ENCODE results near the gene TMC2.
"Not testable (repeated sequence)": the region's sequence is repeated elsewhere in the genome, so short reads cannot be mapped to it uniquely, and the experiment has no call there.

TMC2 gene, protein sequence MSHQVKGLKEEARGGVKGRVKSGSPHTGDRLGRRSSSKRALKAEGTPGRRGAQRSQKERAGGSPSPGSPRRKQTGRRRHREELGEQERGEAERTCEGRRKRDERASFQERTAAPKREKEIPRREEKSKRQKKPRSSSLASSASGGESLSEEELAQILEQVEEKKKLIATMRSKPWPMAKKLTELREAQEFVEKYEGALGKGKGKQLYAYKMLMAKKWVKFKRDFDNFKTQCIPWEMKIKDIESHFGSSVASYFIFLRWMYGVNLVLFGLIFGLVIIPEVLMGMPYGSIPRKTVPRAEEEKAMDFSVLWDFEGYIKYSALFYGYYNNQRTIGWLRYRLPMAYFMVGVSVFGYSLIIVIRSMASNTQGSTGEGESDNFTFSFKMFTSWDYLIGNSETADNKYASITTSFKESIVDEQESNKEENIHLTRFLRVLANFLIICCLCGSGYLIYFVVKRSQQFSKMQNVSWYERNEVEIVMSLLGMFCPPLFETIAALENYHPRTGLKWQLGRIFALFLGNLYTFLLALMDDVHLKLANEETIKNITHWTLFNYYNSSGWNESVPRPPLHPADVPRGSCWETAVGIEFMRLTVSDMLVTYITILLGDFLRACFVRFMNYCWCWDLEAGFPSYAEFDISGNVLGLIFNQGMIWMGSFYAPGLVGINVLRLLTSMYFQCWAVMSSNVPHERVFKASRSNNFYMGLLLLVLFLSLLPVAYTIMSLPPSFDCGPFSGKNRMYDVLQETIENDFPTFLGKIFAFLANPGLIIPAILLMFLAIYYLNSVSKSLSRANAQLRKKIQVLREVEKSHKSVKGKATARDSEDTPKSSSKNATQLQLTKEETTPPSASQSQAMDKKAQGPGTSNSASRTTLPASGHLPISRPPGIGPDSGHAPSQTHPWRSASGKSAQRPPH

DNA sequence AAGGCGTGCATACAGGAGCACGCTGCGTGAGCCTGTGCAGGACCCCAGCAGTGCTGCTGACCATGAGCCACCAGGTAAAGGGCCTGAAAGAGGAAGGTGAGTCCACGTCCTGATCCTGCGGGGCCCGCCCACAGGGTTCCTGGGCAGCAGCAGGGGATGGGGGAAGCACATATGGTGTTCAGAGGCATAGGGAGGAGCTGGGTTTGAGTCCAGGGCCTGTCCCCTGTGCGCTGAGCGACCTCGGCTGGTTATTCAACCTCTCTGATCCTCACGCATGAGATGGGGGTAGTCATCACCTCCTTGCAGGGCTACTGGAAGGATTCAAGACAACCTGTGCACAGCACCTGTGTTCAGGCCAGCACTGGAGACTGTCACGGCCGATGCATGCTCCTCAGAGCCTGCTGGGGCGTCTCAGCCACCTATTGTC, at the start of gene TMC2:
Gene TMC2 (plus strand): TSS at position 14 of the 427 bp plus-strand sequence. CDS start 49 bp downstream, at position 63.
- in situ Hi-C loops (cut with MboI; ENCODE audit: low sequenced_read_pairs) = no loop called here

- in situ Hi-C loops (cut with MboI; ENCODE audit: low sequenced_read_pairs) = not testable (repeated sequence)
Measured at GRCh38 chr20:2502808-2503384, 33.5 kb upstream of the TMC2 start.

DNA sequence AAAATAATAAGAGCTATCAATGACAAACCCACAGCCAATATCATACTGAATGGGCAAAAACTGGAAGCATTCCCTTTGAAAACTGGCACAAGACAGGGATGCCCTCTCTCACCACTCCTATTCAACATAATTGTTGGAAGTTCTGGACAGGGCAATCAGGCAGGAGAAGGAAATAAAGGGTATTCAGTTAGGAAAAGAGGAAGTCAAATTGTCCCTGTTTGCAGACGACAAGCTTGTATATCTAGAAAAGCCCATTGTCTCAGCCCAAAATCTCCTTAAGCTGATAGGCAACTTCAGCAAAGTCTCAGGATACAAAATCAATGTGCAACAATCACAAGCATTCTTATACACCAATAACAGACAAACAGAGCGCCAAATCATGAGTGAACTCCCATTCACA, 31.6 kb upstream of the TMC2 start:
- in situ Hi-C loops (cut with MboI; ENCODE audit: low sequenced_read_pairs) = not testable (repeated sequence)

DNA sequence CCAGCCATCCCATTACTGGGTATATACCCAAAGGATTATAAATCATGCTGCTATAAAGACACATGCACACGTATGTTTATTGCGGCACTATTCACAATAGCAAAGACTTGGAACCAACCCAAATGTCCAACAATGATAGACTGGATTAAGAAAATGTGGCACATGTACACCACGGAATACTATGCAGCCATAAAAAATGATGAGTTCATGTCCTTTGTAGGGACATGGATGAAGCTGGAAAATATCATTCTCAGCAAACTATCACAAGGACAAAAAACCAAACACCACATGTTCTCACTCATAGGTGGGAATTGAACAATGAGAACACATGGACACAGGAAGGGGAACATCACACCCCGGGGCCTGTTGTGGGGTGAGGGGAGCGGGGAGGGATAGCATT, 29.9 kb upstream of the TMC2 start:
- in situ Hi-C loops (cut with MboI; ENCODE audit: low sequenced_read_pairs) = not testable (repeated sequence)

DNA sequence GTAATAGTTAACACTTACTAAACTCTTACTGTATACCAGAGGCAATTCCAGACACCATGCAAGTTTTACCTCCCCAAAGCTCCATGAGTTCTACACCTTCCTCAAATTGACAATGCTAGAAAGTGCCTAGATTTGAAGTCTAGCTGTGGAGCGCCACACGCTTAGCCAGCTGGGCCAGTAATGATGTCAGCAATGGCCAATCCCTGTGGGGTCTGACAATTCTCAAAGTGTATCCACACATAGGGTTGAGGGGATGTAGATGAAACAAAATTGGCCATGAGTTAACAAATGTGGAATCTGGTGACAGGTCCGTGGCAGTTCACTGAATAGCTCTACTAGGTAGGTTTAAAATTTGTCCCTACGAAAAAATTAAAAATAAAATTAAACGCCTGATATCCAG, 28.9 kb upstream of the TMC2 start:
- in situ Hi-C loops (cut with MboI; ENCODE audit: low sequenced_read_pairs) = no loop called here

GRCh38 chr20:2507875-2508630, 28.3 kb upstream of the TMC2 start:
- in situ Hi-C loops (cut with MboI; ENCODE audit: low sequenced_read_pairs) = no loop called here

DNA sequence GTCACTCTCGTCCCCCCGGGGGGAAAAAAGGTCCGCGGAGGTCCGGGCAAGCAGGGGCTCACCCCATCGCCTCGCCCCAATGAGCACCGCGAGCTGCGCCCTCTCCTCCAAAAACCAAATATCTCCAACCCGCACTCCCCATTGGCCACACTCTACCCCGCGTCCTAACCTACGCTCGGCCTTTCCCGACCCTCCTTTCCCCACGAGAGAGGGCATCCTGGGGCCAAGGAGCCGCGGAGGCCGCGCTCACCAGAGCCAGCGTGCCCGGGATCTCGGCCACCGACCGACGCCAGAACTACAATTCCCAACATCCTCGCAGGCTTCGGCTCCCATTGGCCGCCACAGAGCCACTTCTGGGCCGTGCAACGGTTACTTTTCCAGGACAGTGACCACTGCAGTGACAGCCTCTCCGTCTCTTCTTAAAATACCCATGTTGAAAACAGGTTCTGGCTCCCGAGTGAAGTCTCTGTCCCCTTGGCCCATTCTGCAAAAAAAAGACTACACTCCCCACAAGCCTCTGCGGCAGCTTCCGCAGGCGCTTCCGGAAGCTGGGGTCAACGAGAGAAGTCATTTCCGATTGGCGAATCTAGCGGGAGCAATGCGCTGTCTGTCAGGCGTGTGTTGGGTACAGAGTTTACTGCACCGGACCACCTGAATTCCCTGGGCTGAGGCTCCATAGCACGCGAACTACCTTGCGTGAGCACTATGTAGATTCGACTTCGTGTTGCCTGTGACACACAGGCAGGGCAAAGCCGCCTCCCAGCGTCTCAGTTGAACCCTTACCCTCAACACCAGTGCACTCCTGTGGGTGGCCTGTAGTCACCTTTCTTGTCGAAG, 27.5 kb upstream of the TMC2 start, which contains the start of gene ZNF343:
Gene ZNF343 (minus strand): TSS at position 285 of the 837 bp plus-strand sequence. CDS start 15,020 bp downstream, outside the sequence.
- in situ Hi-C loops (cut with MboI; ENCODE audit: low sequenced_read_pairs) = no loop called here

DNA sequence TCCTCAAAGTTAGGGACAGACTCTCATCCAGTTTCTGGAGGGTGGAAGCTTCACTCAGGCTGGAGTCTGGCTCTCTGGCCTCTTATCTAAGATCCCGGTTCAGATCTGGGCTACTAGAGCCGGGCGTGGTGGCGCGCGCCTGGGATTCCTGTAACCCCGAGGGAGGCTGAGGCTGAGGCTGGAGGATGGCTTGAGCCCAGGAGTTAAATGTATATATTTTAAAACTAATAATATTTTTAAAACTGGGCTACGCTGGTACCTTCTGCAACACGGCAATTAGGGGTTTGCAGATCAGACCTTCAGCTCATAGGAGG, 26.9 kb upstream of the TMC2 start:
- in situ Hi-C loops (cut with MboI; ENCODE audit: low sequenced_read_pairs) = no loop called here

- in situ Hi-C loops (cut with MboI; ENCODE audit: low sequenced_read_pairs) = no loop called here
Measured at GRCh38 chr20:2509794-2510193, 26.6 kb upstream of the TMC2 start.

DNA sequence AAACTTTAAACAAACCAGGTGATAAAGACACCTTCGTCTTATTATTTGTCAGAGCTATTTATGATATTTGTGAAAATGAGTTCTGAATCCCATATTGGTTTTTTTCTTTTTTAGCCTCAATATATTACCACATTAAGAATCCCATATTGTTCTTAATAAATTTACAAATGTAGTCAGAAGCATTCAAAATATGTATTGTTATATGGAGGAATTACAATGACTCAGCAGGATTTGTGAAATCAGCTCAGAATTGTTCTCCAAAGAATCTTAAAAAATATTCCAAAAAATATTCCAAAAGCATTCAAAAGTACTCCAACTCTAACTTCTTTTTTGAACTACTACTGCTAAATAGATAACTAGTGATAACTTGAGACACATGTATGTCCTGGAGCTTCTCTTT, 21.2 kb upstream of the TMC2 start:
- in situ Hi-C loops (cut with MboI; ENCODE audit: low sequenced_read_pairs) = no loop called here

GRCh38 chr20:2516399-2516798, 20.0 kb upstream of the TMC2 start:
- in situ Hi-C loops (cut with MboI; ENCODE audit: low sequenced_read_pairs) = no loop called here

DNA sequence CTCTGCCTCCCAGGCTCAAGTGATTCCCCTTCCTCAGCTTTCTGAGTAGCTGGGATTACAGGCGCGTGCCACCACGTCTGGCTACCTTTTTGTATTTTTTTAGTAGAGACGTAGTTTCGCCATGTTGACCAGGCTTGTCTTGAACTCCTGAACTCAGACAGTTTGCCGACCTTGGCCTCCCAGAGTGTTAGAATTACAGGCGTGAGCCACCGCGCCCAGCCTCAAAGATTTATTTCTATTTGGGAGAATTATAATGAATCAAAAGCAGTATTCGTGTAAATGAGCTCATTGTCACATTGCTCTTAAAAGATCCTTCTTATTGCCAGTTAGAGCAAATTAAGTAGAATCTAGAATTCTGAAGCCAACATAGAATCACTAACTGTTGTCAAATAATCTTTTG, 18.3 kb upstream of the TMC2 start:
- in situ Hi-C loops (cut with MboI; ENCODE audit: low sequenced_read_pairs) = no loop called here

GRCh38 chr20:2518558-2518957, 17.8 kb upstream of the TMC2 start:
- in situ Hi-C loops (cut with MboI; ENCODE audit: low sequenced_read_pairs) = no loop called here

DNA sequence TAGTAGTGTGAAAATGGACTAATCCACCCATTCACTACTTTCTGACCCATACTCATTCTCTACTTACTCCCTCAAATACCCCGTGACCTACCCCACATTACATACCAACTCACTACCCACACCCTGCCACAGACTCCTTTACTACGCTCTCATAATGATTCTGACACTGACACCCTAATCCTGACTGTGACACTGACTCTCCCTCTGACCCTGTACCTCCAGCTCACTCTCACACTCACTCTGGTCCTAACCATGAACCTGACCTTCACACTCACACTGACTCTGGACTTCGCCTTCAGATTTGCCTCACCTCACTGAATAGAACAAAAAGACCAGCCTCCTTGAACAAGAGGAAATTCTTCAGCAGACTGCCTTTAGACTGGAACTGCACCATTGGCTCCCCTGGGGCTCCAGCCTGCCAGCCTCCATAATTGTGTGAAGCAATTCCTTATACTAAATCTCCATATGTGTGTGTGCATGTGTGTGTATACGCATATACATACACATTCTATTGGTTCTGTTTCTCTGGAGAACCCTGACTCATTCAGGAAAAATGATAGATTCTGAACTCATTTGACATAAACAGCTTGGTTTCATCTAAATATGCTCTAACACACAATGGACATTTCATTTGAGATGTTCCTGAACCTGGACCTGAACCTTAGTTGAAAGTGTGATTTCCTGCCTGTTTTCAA, 17.1 kb upstream of the TMC2 start:
- in situ Hi-C loops (cut with MboI; ENCODE audit: low sequenced_read_pairs) = no loop called here

DNA sequence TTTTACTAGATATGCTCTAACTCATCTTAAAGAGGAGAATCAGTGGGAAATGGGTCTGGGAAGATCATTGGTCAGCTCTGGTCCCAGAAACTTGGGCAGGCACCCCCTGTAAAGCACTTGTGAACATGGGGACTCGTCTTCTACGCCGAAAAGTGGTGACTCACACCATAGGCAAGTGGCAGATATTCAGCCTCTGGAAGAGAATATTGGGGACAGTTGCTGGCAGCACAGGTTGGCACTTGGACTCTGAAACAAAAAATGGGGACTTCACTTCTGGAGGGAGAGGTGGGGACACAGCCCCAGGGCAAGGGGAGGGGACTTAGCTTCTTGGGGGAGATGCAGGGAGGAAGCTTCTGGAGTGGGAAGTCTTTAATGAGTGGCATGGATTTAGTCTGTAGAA, 15.8 kb upstream of the TMC2 start:
- in situ Hi-C loops (cut with MboI; ENCODE audit: low sequenced_read_pairs) = no loop called here

DNA sequence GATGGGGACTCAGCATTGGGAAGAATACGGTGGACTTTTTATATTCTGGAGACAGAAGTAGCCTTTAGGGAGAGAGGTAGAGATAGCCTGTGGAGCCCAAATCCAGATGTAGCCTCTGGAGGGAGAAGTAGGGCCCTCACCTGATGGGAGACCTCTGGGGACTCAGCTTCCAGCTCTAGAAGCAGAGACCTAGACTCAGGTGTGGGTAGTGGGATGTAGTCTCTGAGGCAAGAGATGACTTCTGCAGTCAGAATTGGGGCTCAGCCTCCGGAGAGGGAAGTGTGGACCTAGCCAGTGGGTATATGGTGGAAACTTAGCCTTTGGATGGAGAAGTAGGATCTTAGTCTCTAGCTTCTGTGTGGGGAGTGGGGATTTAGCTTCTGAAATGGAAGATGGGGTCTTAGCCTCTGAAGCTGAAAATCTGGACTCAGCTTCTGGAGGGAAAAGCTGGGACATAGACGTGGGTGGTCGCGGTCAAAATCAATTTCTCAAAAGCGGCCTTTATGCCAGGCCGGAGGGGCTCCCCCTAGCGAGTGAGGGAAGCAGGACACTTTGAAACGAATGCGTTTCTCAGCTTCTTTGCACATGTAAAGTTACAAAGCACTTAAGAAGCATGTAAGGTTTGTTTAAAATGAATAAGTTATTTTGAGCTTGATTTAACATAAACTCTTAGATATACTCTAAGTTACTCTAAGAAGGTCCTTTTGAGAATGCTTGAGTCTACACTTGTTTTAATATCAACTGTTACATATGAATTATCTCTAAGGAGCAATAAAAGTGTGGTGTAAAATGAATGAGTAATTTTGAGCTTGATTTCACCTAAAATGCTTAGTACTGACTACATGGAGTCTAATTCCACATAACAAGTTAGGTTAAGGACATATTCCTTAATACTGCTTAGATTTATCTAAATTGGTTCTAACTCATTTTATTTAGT, 14.7 kb upstream of the TMC2 start:
- in situ Hi-C loops (cut with MboI; ENCODE audit: low sequenced_read_pairs) = no loop called here

GRCh38 chr20:2522826-2523429, 13.4 kb upstream of the TMC2 start:
- in situ Hi-C loops (cut with MboI; ENCODE audit: low sequenced_read_pairs) = not testable (repeated sequence)
